HCT116 (cell line): ENCODE data around the gene TOP2B. TPM values are rescaled to one million over a fixed set of nuclear protein-coding genes. Genes with fewer than 3 reads are reported as not detected.

Experiments used
- ATAC-seq: fragments of 200-7000 bp; cut with Tn5 transposase; 2 replicates; pipeline ENCODE4 v1.9.1; 2020; ENCODE audit warnings: mild to moderate bottlenecking, moderate library complexity
- BruUV-seq: library from RNA; stranded (reverse); fragments of 400-500 nt; replicated peaks from 2 replicates; lab custom pipeline; 2021; lab: Mats Ljungman, UMichigan
- CTCF ChIA-PET: fragments of 300-600 bp; sonication (Branson Sonifier 250); formaldehyde crosslinking; loops from one replicate; lab custom pipeline; 2021; ENCODE audit warnings: antibody characterized with exemption; lab: Charles Lee
- POLR2A ChIA-PET: fragments of 300-600, 350-600 bp; sonication (Branson Sonifier 250); formaldehyde crosslinking; loops from one replicate; lab custom pipeline; 2021; ENCODE audit warnings: antibody characterized with exemption; lab: Charles Lee
- RAD21 ChIA-PET, 2 experiments: fragments of 300-600 bp; sonication (Branson Sonifier 250); formaldehyde crosslinking; loops; one replicate each; lab custom pipeline; 2023; ENCODE audit warnings: low total read pairs in 2 of 2; ENCODE audit not compliant: uncharacterized antibody in 2 of 2, unreplicated experiment in 2 of 2, low non-redundant PET in 1 of 2; lab: Charles Lee
- DNase-seq: peaks from one replicate; pipeline ENCODE4 v3.0.0-alpha.2; 2010; ENCODE audit warnings: low read depth, low spot score
- H2AFZ ChIP-seq: fragments of 200-600 bp; shearing (Covaris generic), sonication (generic); 2 replicates; pipeline ENCODE4 v1.6.1; 2017; ENCODE audit warnings: low read depth, mixed run types, mixed read lengths, antibody characterized with exemption, low read length; ENCODE audit not compliant: poor library complexity, severe bottlenecking
- H3K27ac ChIP-seq: 2 replicates; pipeline ENCODE4 v1.5.1; 2012; ENCODE audit warnings: low read depth, low read length
- H3K27me3 ChIP-seq: fragments of 200-600 bp; sonication (generic); 2 replicates; pipeline ENCODE4 v1.6.1; 2016; ENCODE audit warnings: mixed run types, low read length, mixed read lengths; ENCODE audit not compliant: insufficient read depth
- H3K36me3 ChIP-seq, 2 experiments: fragments of 200-500 bp in 1 of 2; fragments of 200-600 bp in 1 of 2; sonication (Bioruptor generic) in 1 of 2; sonication (generic) in 1 of 2; 2 replicates each; pipeline versions ENCODE4 v1.5.1 to v1.6.1; 2014 to 2016; ENCODE audit warnings: low read length in 2 of 2, inconsistent platforms in 1 of 2, mixed read lengths in 1 of 2, mixed run types in 1 of 2; ENCODE audit not compliant: insufficient read depth in 2 of 2, control insufficient read depth in 1 of 2
- H3K4me1 ChIP-seq, 2 experiments: fragments of 200-600 bp in 1 of 2; sonication (generic) in 1 of 2; 2 replicates each; pipeline versions ENCODE4 v1.5.1 to v1.6.1; 2012 to 2017; ENCODE audit warnings: low read length in 2 of 2, inconsistent platforms in 1 of 2, mild to moderate bottlenecking in 1 of 2, mixed read lengths in 1 of 2, mixed run types in 1 of 2, moderate library complexity in 1 of 2; ENCODE audit not compliant: insufficient read depth in 2 of 2, control insufficient read depth in 1 of 2
- H3K4me2 ChIP-seq: fragments of 200-600 bp; sonication (generic); 2 replicates; pipeline ENCODE4 v1.6.1; 2017; ENCODE audit warnings: mixed run types, low read length, mixed read lengths
- H3K4me3 ChIP-seq, 2 experiments: fragments of 200-600 bp in 1 of 2; sonication (generic) in 1 of 2; replicated peaks in 1 of 2; 2 replicates each; pipeline ENCODE4 v1.5.1; 2011 to 2016; ENCODE audit warnings: low read length in 2 of 2, control low read depth in 1 of 2, low read depth in 1 of 2, mild to moderate bottlenecking in 1 of 2, mixed read lengths in 1 of 2, mixed run types in 1 of 2
- H3K79me2 ChIP-seq: fragments of 200-600 bp; sonication (generic); 2 replicates; pipeline ENCODE4 v1.6.1; 2017; ENCODE audit warnings: mild to moderate bottlenecking, mixed run types, low read length, moderate library complexity, mixed read lengths; ENCODE audit not compliant: insufficient read depth
- H3K9ac ChIP-seq: fragments of 200-600 bp; sonication (generic); 2 replicates; pipeline ENCODE4 v1.6.1; 2016; ENCODE audit warnings: low read length, mixed read lengths
- H3K9me2 ChIP-seq: fragments of 200-600 bp; sonication (generic), shearing (Covaris generic); 2 replicates; pipeline ENCODE4 v1.6.1; 2017; ENCODE audit warnings: mixed run types, mild to moderate bottlenecking, moderate library complexity; ENCODE audit not compliant: insufficient read depth
- H3K9me3 ChIP-seq, 2 experiments: fragments of 200-500 bp in 1 of 2; fragments of 200-600 bp in 1 of 2; sonication (Bioruptor generic) in 1 of 2; sonication (generic) in 1 of 2; 2 replicates each; pipeline ENCODE4 v1.6.1; 2014 to 2017; ENCODE audit warnings: low read length in 2 of 2, mixed read lengths in 2 of 2, inconsistent platforms in 1 of 2, low read depth in 1 of 2, mild to moderate bottlenecking in 1 of 2, mixed run types in 1 of 2, moderate library complexity in 1 of 2; ENCODE audit not compliant: control insufficient read depth in 1 of 2, insufficient read depth in 1 of 2
- H4K20me1 ChIP-seq: fragments of 200-600 bp; sonication (generic), shearing (Covaris generic); 2 replicates; pipeline ENCODE4 v1.6.1; 2017; ENCODE audit warnings: mixed run types, mild to moderate bottlenecking, moderate library complexity; ENCODE audit not compliant: insufficient read depth
- CEBPB ChIP-seq: IDR thresholded peaks from 2 replicates; pipeline ENCODE4 v1.6.1; 2012; ENCODE audit warnings: low read depth
- FOSL1 ChIP-seq: IDR thresholded peaks from 2 replicates; pipeline ENCODE4 v1.6.1; 2012; ENCODE audit warnings: low read depth
- JUND ChIP-seq: IDR thresholded peaks from 2 replicates; pipeline ENCODE4 v1.6.1; 2012
- REST ChIP-seq: IDR thresholded peaks from 2 replicates; pipeline ENCODE4 v1.6.1; 2012; ENCODE audit warnings: low read depth
- SP1 ChIP-seq: IDR thresholded peaks from 2 replicates; pipeline ENCODE4 v1.6.1; 2012; ENCODE audit warnings: low read depth
- SRF ChIP-seq: IDR thresholded peaks from 2 replicates; pipeline ENCODE4 v1.6.1; 2012; ENCODE audit warnings: low read depth
- intact Hi-C: fragments of 100-400 bp; cut with micrococcal nuclease; formaldehyde crosslinking; loops from 2 replicates; pipeline ENCODE4 v1.10.0; 2022
- total RNA-seq: library from RNA; stranded (reverse); gene quantifications from one replicate; pipeline ENCODE4 v1.2.1, GENCODE V29; 2021; ENCODE audit not compliant: unreplicated experiment
- TF ChIP-seq, protein P1 (sequence below), 3 experiments: fragments of 200-600 bp in 1 of 3; sonication (generic) in 1 of 3; IDR thresholded peaks in 2 of 3; conservative IDR thresholded peaks in 1 of 3; 2 replicates each; pipeline ENCODE4 v1.5.1; 2012 to 2017; ENCODE audit warnings: low read depth in 2 of 3, low read length in 2 of 3, antibody characterized with exemption in 1 of 3, borderline replicate concordance in 1 of 3, control low read depth in 1 of 3, mild to moderate bottlenecking in 1 of 3, mixed read lengths in 1 of 3, mixed run types in 1 of 3, moderate library complexity in 1 of 3; ENCODE audit not compliant: insufficient read depth in 1 of 3

The TOP2B gene
- total RNA-seq, 1 experiment from 2014 or later = 101 TPM

DNA sequence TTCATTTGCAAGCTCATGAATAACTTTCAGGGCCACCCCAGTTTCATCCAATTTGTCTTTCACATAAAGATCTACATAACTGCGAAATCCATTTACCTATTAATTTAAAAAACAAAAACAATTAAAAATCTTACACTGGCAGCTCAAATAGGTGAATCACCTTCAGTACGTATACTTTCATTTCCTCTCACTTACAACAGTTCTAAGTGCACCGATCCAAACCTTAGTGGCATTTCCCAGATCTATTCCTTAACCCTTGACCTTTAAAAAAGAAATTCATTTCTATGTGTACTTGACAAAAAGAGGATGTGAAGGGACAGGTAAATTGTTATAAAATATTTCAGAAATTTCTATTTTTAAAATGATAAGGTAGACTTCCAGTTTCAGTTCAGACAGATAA lies 30.8 kb downstream of the TOP2B start:
- intact Hi-C loops = no loop called here
- no peak for TF ChIP-seq REST
- no peak for TF ChIP-seq JUND
- TF ChIP-seq SRF = no peak
- TF ChIP-seq CEBPB = no peak
- TF ChIP-seq FOSL1 = no peak
- TF ChIP-seq SP1 = no peak
- TF ChIP-seq, protein P1, sequence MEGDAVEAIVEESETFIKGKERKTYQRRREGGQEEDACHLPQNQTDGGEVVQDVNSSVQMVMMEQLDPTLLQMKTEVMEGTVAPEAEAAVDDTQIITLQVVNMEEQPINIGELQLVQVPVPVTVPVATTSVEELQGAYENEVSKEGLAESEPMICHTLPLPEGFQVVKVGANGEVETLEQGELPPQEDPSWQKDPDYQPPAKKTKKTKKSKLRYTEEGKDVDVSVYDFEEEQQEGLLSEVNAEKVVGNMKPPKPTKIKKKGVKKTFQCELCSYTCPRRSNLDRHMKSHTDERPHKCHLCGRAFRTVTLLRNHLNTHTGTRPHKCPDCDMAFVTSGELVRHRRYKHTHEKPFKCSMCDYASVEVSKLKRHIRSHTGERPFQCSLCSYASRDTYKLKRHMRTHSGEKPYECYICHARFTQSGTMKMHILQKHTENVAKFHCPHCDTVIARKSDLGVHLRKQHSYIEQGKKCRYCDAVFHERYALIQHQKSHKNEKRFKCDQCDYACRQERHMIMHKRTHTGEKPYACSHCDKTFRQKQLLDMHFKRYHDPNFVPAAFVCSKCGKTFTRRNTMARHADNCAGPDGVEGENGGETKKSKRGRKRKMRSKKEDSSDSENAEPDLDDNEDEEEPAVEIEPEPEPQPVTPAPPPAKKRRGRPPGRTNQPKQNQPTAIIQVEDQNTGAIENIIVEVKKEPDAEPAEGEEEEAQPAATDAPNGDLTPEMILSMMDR (IDR thresholded peaks at IDR 0.05 in 2 of 3, conservative IDR thresholded peaks at IDR 0.05 in 1 of 3; ENCODE audit: borderline replicate concordance in 1 of 3, insufficient read depth in 1 of 3, low read depth in 2 of 3, low read length in 2 of 3) = no peak
- H3K79me2 ChIP-seq = no peaks in the 10 kb centered on the region
- no peak overlapping the region for H3K9ac ChIP-seq
- ChIA-PET CTCF (no interaction called here), POLR2A (no interaction called here), RAD21 (no interaction called here)
- ATAC-seq = no peak
- H3K27ac ChIP-seq = no peak overlapping the region
- H3K4me2 ChIP-seq = no peak overlapping the region
- H3K36me3 ChIP-seq = peaks cover 4 to 32% of the 10 kb centered on the region in 2 experiments
- H3K4me1 ChIP-seq = no peaks in the 10 kb centered on the region
- no peaks in the 10 kb centered on the region for H4K20me1 ChIP-seq
- no peak overlapping the region for H3K4me3 ChIP-seq
- H3K9me3 ChIP-seq = no peaks in the 10 kb centered on the region
- BruUV-seq = no TSS peak
- no peaks in the 10 kb centered on the region for H3K9me2 ChIP-seq
- no peak overlapping the region for H2AFZ ChIP-seq
- no peak for DNase-seq
- no peaks in the 10 kb centered on the region for H3K27me3 ChIP-seq
